GM21825 (cell line): ENCODE measurements around the gene MNT.
"Not testable (repeated sequence)": the region's sequence is repeated elsewhere in the genome, so short reads cannot be mapped to it uniquely, and the experiment has no call there.

Source experiments
- ATAC-seq: cut with Tn5 transposase; IDR thresholded peaks from one replicate; pipeline ENCODE4 v1.9.1; 2021; ENCODE audit warnings: mild to moderate bottlenecking, moderate library complexity; ENCODE audit not compliant: unreplicated experiment

The MNT gene

GRCh38 chr17:2400877-2401425, at the start of gene MNT:
Gene MNT, minus strand, starts transcription at chr17:2401060. Its CDS starts 348 bp downstream, at chr17:2400712.
- ATAC-seq = peak; percentile 34

GRCh38 chr17:2450016-2450650, 49.3 kb upstream of the MNT start:
- no peak for ATAC-seq

- no peak for ATAC-seq
Observed at GRCh38 chr17:2449486-2449885, 48.6 kb upstream of the MNT start.

- not testable (repeated sequence) for ATAC-seq
Observed at GRCh38 chr17:2447479-2447878, 46.6 kb upstream of the MNT start.

- no peak for ATAC-seq
Observed at GRCh38 chr17:2445638-2446037, 44.8 kb upstream of the MNT start.

- ATAC-seq = no peak
Observed at GRCh38 chr17:2444382-2444781, 43.5 kb upstream of the MNT start.

GRCh38 chr17:2442166-2442565, 41.3 kb upstream of the MNT start:
- ATAC-seq = no peak

GRCh38 chr17:2440930-2441329, 40.1 kb upstream of the MNT start:
- ATAC-seq = no peak

GRCh38 chr17:2439997-2440396, 39.1 kb upstream of the MNT start:
- ATAC-seq = not testable (repeated sequence)

GRCh38 chr17:2438823-2439222, 38.0 kb upstream of the MNT start:
- ATAC-seq = no peak

- ATAC-seq = no peak
Observed at GRCh38 chr17:2436316-2436905, 35.6 kb upstream of the MNT start.

- ATAC-seq = no peak
Observed at GRCh38 chr17:2435862-2436261, 35.0 kb upstream of the MNT start.

- ATAC-seq = no peak
Observed at GRCh38 chr17:2435181-2435741, 34.4 kb upstream of the MNT start.

GRCh38 chr17:2433696-2434095, 32.8 kb upstream of the MNT start:
- no peak for ATAC-seq

- no peak for ATAC-seq
Observed at GRCh38 chr17:2427910-2428309, 27.1 kb upstream of the MNT start.

- ATAC-seq = no peak
Observed at GRCh38 chr17:2427215-2427614, 26.4 kb upstream of the MNT start.

GRCh38 chr17:2423271-2423670, 22.4 kb upstream of the MNT start:
- no peak for ATAC-seq

GRCh38 chr17:2421315-2422147, 20.7 kb upstream of the MNT start:
- no peak for ATAC-seq

GRCh38 chr17:2420176-2420575, 19.3 kb upstream of the MNT start:
- ATAC-seq = no peak

GRCh38 chr17:2419486-2419885, 18.6 kb upstream of the MNT start:
- ATAC-seq = no peak

- ATAC-seq = no peak
Observed at GRCh38 chr17:2418572-2418971, 17.7 kb upstream of the MNT start.
